ENCODE measurements around the gene EFNA2. TPM values are rescaled to one million over a fixed set of nuclear protein-coding genes. Genes with fewer than 3 reads are reported as not detected.

The EFNA2 gene
- not detected in 2 replicates for total RNA-seq

DNA sequence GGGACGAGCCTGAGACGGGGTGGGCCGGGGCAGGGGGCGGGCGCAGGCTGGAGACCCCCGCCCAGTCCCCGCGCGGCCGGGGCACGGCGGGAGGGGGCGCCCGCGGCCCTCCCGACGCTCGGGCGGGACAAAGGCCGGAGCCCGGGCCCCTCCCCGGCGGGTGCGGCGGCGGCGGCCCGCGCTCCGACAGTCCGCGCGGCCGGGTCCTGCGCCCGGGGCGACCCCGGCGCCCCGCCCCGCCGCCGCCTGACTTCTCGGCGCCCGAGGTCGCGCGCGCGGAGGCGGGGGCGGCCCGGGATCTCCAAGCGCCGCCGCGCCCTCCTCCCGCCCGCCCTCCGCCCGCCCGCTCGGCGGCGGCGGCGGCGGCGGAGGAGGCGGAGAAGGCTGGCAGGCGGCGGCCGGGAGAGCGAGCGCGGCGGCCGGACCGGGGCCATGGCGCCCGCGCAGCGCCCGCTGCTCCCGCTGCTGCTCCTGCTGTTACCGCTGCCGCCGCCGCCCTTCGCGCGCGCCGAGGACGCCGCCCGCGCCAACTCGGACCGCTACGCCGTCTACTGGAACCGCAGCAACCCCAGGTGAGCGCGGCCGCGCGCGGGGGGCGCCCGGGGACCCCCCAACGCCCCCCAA is at the start of gene EFNA2:
EFNA2 (plus strand) TSS at position 137 of the 624 bp plus-strand sequence; CDS start at position 433, 296 bp downstream.

DNA sequence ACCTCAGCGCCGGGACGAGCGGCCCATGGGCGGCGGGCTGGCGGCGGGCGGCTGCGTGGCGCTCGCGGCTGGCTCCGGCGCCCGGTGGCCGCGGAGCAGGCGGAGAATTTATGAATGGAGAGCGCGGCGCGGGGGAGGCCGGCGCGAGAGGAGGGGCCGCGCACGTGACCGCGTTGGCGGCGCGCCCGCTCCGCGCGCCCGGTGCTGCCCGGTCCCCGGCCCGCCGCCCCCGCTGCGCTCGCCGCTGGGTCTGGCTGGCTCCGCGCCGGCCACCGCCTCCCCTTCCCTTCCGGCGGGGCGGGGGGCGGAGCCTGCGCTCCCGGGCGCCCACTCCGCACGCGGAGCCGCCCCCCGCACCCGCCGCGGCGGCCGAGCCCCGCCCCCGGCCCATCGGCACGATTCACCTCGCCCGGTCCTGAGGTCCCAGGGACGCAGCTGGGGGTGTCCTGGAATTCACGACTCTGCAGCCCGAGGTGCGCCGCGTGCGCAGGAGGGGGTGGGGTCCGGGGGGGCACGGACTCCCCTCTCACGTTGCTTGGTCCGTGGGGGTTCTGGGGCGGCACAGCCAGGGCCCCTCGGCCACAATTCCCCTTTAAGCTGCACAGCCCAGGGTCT is 47.8 kb upstream of the EFNA2 start, which contains the start of gene CBARP:
CBARP (minus strand) TSS at position 252 of the 615 bp plus-strand sequence. CDS start 1,905 bp downstream, outside the sequence.

DNA sequence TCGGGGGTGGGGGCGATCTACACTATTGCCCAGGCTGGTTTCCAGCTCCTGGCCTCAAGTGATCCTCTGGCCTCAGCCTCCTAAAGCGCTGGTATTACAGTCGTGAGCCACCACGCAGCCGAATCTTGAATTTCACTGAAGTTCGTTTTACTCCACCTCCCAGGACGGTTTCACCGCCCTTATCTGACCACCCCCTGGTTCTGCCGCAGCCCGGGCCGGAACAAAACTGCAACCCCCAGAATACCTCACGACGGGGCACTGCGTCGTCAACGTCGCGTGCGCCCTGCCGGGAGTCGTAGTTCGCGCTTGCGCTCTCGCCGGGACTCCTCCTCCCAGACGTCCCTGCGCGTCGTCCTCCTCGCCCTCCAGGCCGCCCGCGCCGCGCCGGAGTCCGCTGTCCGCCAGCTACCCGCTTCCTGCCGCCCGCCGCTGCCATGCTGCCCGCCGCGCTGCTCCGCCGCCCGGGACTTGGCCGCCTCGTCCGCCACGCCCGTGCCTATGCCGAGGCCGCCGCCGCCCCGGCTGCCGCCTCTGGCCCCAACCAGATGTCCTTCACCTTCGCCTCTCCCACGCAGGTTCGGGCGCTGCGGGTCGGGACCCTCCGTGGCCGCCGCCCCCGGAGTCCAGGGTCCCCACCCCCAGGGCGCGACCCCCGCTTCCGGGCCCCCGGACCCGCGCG is 44.1 kb upstream of the EFNA2 start, which contains the start of gene ATP5F1D:
ATP5F1D (plus strand) TSS at position 335 of the 679 bp plus-strand sequence; CDS start at position 435, 100 bp downstream.

DNA sequence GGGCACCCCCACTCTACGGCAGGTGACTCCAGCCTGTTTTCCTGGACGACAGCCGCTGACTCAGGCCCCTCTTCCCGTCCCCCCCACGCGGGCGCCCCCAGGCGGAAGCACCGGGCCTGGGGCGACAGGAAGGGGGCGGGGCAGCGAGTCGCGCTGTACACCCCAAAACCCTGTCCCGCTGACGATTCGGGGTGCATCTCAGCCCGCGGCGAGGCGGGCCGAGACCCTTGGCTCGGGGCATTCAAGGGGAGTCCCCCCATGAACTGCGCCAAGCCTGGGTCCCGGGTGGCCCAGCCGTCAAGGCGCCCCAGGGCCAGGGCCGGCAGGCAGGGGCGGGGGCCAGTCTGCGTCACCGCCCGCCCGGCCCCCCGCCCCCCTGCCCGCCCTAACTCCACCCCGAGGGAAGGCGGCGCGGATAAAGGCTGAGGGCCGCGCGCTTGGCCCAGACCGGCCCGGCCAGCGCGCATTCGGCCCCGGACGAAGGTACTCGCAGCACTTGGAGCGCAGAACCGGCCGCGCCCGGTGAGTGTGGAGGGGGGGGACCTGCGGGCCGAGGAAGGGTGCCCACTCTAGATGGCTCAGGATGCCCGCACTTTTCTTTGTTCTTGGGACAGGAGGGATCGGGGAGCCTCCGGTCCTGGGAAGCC is 37.4 kb upstream of the EFNA2 start, which contains the start of gene MIDN:
MIDN (plus strand) TSS at position 445 of the 647 bp plus-strand sequence. CDS start 1,714 bp downstream, outside the sequence.

DNA sequence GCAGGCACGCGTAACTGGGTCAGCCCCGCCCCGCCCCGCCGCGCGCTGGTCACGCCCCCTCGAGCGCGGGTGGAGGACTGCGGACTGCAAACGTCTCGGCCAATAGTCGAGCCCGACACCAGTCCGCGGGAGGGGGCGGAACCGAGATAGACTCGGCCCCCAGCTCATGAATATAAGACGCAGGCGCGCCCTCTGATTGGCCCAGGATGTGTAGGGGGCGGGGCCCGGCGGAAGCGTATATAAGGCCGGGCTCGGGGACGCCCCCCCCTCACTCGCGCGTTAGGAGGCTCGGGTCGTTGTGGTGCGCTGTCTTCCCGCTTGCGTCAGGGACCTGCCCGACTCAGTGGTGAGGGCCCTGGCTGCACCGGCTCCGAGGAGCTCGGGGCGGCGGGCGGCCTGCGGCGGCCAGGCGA is 16.6 kb upstream of the EFNA2 start, which contains the start of gene CIRBP:
CIRBP (plus strand) TSS at position 268 of the 413 bp plus-strand sequence. CDS start 1,602 bp downstream, outside the sequence.

DNA sequence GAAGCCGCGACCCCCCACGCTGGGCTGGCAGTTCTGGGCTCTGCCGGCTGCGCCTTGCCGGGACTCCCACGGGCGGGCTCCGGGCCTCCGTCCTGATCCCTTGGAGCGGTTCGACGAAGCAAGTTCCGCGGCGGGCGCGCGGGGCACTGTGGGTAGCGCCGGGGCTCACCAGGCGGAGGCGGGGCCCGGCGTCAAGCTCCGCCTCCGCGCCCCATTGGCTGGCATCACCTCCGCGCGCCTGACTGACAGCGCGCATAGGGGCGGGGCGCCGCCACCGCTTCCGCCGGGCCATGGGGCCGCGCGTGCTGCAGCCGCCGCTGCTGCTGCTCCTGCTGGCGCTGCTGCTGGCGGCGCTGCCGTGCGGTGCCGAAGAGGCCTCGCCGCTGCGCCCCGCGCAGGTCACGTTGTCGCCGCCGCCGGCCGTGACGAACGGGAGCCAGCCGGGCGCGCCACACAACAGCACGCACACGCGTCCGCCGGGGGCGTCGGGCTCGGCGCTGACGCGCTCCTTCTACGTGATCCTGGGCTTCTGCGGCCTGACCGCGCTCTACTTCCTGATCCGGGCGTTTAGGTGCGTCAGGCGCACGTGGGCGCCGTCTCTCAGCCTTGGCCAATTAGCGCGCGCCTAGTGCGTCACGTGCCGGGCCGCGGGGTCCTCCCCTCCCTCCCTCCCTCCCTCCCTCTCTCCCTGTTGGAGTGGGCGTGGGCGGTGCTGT is 10.3 kb upstream of the EFNA2 start, which contains the start of gene FAM174C:
FAM174C (plus strand) TSS at position 271 of the 716 bp plus-strand sequence; CDS start at position 291, 20 bp downstream.

Other genes with a start within 250 kb of the EFNA2 start
- gene ABCA7, start 245.8 kb upstream of the EFNA2 start, total RNA-seq = 9.2 and 10.2 TPM in 2 replicates
- 0.89 and 0.97 TPM in 2 replicates for gene ARHGAP45, start 218.7 kb upstream of the EFNA2 start, total RNA-seq
- 63.5 and 107 TPM in 2 replicates for gene POLR2E, start 190.5 kb upstream of the EFNA2 start, total RNA-seq
- gene GPX4, start 181.9 kb upstream of the EFNA2 start, total RNA-seq = 159 and 328 TPM in 2 replicates
- gene SBNO2, start 111.6 kb upstream of the EFNA2 start, total RNA-seq = 46.3 and 72.7 TPM in 2 replicates
- gene STK11, start 80.1 kb upstream of the EFNA2 start, total RNA-seq = 79.6 and 82.9 TPM in 2 replicates
- gene CBARP, start 47.9 kb upstream of the EFNA2 start, total RNA-seq = 4.2 and 9.7 TPM in 2 replicates
- 16.0 and 31.6 TPM in 2 replicates for gene ATP5F1D, start 44.1 kb upstream of the EFNA2 start, total RNA-seq
- gene MIDN, start 37.3 kb upstream of the EFNA2 start, total RNA-seq = 23.2 and 32.6 TPM in 2 replicates
- 101 and 177 TPM in 2 replicates for gene CIRBP, start 16.5 kb upstream of the EFNA2 start, total RNA-seq
- 23.8 and 45.4 TPM in 2 replicates for gene FAM174C, start 10.3 kb upstream of the EFNA2 start, total RNA-seq
- 53.2 and 65.3 TPM in 2 replicates for gene NDUFS7, start 98.0 kb downstream of the EFNA2 start, total RNA-seq
- 30.0 and 30.2 TPM in 2 replicates for gene GAMT, start 115.7 kb downstream of the EFNA2 start, total RNA-seq
- gene DAZAP1, start 121.7 kb downstream of the EFNA2 start, total RNA-seq = 39.2 and 75.1 TPM in 2 replicates
- 254 and 522 TPM in 2 replicates for gene RPS15, start 152.5 kb downstream of the EFNA2 start, total RNA-seq
- gene APC2, start 164.2 kb downstream of the EFNA2 start, total RNA-seq = 0.46 and 0.89 TPM in 2 replicates
- gene C19orf25, start 193.3 kb downstream of the EFNA2 start, total RNA-seq = 24.9 and 31.6 TPM in 2 replicates
- 1.2 and 1.7 TPM in 2 replicates for gene PCSK4, start 204.5 kb downstream of the EFNA2 start, total RNA-seq
- gene REEP6, start 205.3 kb downstream of the EFNA2 start, total RNA-seq = 1.7 and 2.4 TPM in 2 replicates
- 5.0 and 5.4 TPM in 2 replicates for gene ADAMTSL5, start 227.1 kb downstream of the EFNA2 start, total RNA-seq
- gene PLK5, start 238.2 kb downstream of the EFNA2 start, total RNA-seq = 0.14 TPM in 1 of 2 replicates, not detected in the other

Measured in smooth muscle cell of the umbilical artery (primary cell).